ENCODE data around the gene ZNF749. TPM values are rescaled to one million over a fixed set of nuclear protein-coding genes. Genes with fewer than 3 reads are reported as not detected.
"Not testable (repeated sequence)": the region's sequence is repeated elsewhere in the genome, so short reads cannot be mapped to it uniquely, and the experiment has no call there.

ZNF749 gene
- total RNA-seq, 2 donors from 2014 or later: 3.0 to 7.1 TPM

GRCh38 chr19:57443121-57443696, 8.1 kb downstream of the ZNF749 start:
- ATAC-seq (no peak), DNase-seq (no peak)
- intact Hi-C loops (cut with DNase I): no loop called here

- ATAC-seq (no peak), DNase-seq (no peak)
- intact Hi-C loops (cut with DNase I): no loop called here
Measured at GRCh38 chr19:57452307-57452706, 17.2 kb downstream of the ZNF749 start.

GRCh38 chr19:57465680-57466381, 30.7 kb downstream of the ZNF749 start:
- no peak for DNase-seq
- ATAC-seq: no peak
- intact Hi-C loops (cut with DNase I): no loop called here

GRCh38 chr19:57466489-57466888, 31.4 kb downstream of the ZNF749 start:
- intact Hi-C loops (cut with DNase I): no loop called here
- ATAC-seq (peak in 1 of 2 donors; percentile 55), DNase-seq (no peak)

- ATAC-seq (no peak), DNase-seq (no peak)
- intact Hi-C loops (cut with DNase I): no loop called here
Measured at GRCh38 chr19:57473646-57474045, 38.5 kb downstream of the ZNF749 start.

- DNase-seq: peak; percentile 96
- ATAC-seq: peak; percentile 100
- intact Hi-C loops (cut with DNase I): no loop called here
Measured at GRCh38 chr19:57477191-57478008, 42.3 kb downstream of the ZNF749 start, which contains the start of gene ZNF772. Gene ZNF772, minus strand, starts transcription at chr19:57477566. Its CDS starts 257 bp downstream, at chr19:57477309.

- peak; percentile 99 for ATAC-seq
- intact Hi-C loops (cut with DNase I): not testable (repeated sequence)
- DNase-seq: peak; percentile 95
Measured at GRCh38 chr19:57487477-57488298, 52.6 kb downstream of the ZNF749 start, which contains the start of gene ZNF419. Gene ZNF419, plus strand, starts transcription at chr19:57487750. Its CDS starts 201 bp downstream, at chr19:57487951.

- peak; percentile 25 to 39 for ATAC-seq
- intact Hi-C loops (cut with DNase I); DNase-seq: not testable (repeated sequence)
Measured at GRCh38 chr19:57488299-57488644, 53.1 kb downstream of the ZNF749 start.

Other genes with a start within 250 kb of the ZNF749 start
- 10 to 100 TPM; 19.6 to 23.0 TPM for gene ZNF264, start 243.8 kb upstream of the ZNF749 start, total RNA-seq
- gene AURKC, start 204.3 kb upstream of the ZNF749 start, total RNA-seq: 1 to 10 TPM in 1 of 2 donors, under 1 TPM in 1; 0.94 to 1.0 TPM
- 10 to 100 TPM in 1 of 2 donors, 1 to 10 TPM in 1; 9.2 to 13.9 TPM for gene ZNF805, start 194.7 kb upstream of the ZNF749 start, total RNA-seq
- 10 to 100 TPM; 32.7 to 46.9 TPM for gene ZNF460, start 154.8 kb upstream of the ZNF749 start, total RNA-seq
- 1 to 10 TPM; 5.5 to 7.7 TPM for gene ZNF543, start 114.9 kb upstream of the ZNF749 start, total RNA-seq
- 10 to 100 TPM in 1 of 2 donors, 1 to 10 TPM in 1; 7.2 to 12.9 TPM for gene ZNF304, start 84.1 kb upstream of the ZNF749 start, total RNA-seq
- 10 to 100 TPM; 10.9 to 13.9 TPM for gene TRAPPC2B, start 71.8 kb upstream of the ZNF749 start, total RNA-seq
- 1 to 10 TPM; 3.6 to 4.4 TPM for gene ZNF547, start 71.8 kb upstream of the ZNF749 start, total RNA-seq
- 10 to 100 TPM; 16.4 to 20.6 TPM for gene ZNF548, start 45.5 kb upstream of the ZNF749 start, total RNA-seq
- gene ZNF17, start 24.2 kb upstream of the ZNF749 start, total RNA-seq: 10 to 100 TPM in 1 of 2 donors, 1 to 10 TPM in 1; 8.7 to 13.8 TPM
- 1 to 10 TPM; 2.3 to 3.0 TPM for gene VN1R1, start 21.8 kb downstream of the ZNF749 start, total RNA-seq
- gene ZNF772, start 42.2 kb downstream of the ZNF749 start, total RNA-seq: 10 to 100 TPM; 13.3 to 19.7 TPM
- 1 to 10 TPM; 7.2 to 10.0 TPM for gene ZNF419, start 52.4 kb downstream of the ZNF749 start, total RNA-seq
- gene ZNF773, start 64.6 kb downstream of the ZNF749 start, total RNA-seq: 1 to 10 TPM; 5.3 to 7.9 TPM
- 1 to 10 TPM; 3.4 to 4.4 TPM for gene ZNF549, start 92.0 kb downstream of the ZNF749 start, total RNA-seq
- 1 to 10 TPM; 6.4 to 9.0 TPM for gene ZNF550, start 124.5 kb downstream of the ZNF749 start, total RNA-seq
- 1 to 10 TPM; 4.6 to 5.5 TPM for gene ZNF416, start 143.6 kb downstream of the ZNF749 start, total RNA-seq
- 1 to 10 TPM; 4.1 to 5.2 TPM for gene ZIK1, start 148.8 kb downstream of the ZNF749 start, total RNA-seq
- gene ZNF530, start 164.6 kb downstream of the ZNF749 start, total RNA-seq: 1 to 10 TPM; 3.7 to 5.3 TPM
- gene ZNF134, start 178.9 kb downstream of the ZNF749 start, total RNA-seq: 10 to 100 TPM; 14.2 to 16.2 TPM
- 10 to 100 TPM in 1 of 2 donors, 1 to 10 TPM in 1; 9.5 to 11.1 TPM for gene ZNF211, start 197.8 kb downstream of the ZNF749 start, total RNA-seq
- gene ZSCAN4, start 233.6 kb downstream of the ZNF749 start, total RNA-seq: under 1 TPM in 1 of 2 donors, not detected in 1; 0.13 TPM
- 1 to 10 TPM; 4.2 to 6.4 TPM for gene ZNF551, start 246.7 kb downstream of the ZNF749 start, total RNA-seq

All from left cardiac atrium (tissue), 4 donors.